GM18511 (cell line): ENCODE results near the gene TREH.
"Not testable (repeated sequence)": the region's sequence is repeated elsewhere in the genome, so short reads cannot be mapped to it uniquely, and the experiment has no call there.

Source experiments
- ATAC-seq: cut with Tn5 transposase; IDR thresholded peaks from one replicate; pipeline ENCODE4 v1.9.1; 2021; ENCODE audit warnings: mild to moderate bottlenecking, moderate library complexity; ENCODE audit not compliant: unreplicated experiment

The TREH gene, protein sequence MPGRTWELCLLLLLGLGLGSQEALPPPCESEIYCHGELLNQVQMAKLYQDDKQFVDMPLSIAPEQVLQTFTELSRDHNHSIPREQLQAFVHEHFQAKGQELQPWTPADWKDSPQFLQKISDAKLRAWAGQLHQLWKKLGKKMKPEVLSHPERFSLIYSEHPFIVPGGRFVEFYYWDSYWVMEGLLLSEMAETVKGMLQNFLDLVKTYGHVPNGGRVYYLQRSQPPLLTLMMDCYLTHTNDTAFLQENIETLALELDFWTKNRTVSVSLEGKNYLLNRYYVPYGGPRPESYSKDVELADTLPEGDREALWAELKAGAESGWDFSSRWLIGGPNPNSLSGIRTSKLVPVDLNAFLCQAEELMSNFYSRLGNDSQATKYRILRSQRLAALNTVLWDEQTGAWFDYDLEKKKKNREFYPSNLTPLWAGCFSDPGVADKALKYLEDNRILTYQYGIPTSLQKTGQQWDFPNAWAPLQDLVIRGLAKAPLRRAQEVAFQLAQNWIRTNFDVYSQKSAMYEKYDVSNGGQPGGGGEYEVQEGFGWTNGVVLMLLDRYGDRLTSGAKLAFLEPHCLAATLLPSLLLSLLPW

DNA sequence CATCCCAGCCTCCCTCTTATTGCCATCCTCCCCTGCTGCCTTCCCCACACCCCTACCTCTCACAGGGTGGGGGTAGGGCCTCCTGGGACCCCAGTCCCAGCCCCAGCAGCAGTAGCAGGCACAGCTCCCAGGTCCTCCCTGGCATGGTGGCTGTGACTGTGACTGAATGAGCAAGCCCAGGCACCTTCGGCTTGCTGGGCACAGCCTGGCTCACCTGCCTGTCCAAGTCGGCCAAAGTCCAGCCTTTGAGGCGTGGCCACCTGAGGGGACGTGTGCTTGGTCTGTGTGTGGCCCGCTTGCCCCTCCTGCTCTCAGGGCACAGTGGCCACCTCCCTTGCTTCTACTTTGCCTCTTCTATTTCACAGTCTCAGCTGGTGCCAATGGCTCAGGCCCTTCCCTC lies at the start of gene TREH:
Gene TREH, minus strand, starts transcription at position 168 of the 400 bp plus-strand sequence. Its CDS starts 23 bp downstream, at position 145.
- no peak for ATAC-seq

DNA sequence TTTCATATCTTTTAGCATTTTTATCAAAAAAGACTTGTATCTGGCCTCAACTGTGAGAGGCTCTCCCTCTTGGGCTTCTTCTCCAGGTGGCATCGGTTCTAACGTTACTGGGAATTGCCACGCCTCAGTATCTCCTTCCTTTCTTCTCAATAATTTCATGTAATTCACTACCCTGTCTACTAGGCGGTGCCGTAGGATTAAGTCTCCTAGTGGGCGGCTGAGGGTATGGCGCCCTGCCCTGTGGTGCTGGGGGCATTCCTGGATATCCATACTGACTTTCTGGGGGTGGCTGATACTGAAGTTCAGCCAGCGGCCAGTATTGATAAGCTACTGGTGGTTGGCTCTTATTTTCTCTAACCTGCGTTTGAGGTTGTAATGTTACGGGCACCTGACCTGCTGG lies 48.7 kb upstream of the TREH start:
- ATAC-seq = not testable (repeated sequence)

- ATAC-seq = not testable (repeated sequence)
These were observed 48.2 kb upstream of the TREH start for GRCh38 chr11:118727721-118728066.

DNA sequence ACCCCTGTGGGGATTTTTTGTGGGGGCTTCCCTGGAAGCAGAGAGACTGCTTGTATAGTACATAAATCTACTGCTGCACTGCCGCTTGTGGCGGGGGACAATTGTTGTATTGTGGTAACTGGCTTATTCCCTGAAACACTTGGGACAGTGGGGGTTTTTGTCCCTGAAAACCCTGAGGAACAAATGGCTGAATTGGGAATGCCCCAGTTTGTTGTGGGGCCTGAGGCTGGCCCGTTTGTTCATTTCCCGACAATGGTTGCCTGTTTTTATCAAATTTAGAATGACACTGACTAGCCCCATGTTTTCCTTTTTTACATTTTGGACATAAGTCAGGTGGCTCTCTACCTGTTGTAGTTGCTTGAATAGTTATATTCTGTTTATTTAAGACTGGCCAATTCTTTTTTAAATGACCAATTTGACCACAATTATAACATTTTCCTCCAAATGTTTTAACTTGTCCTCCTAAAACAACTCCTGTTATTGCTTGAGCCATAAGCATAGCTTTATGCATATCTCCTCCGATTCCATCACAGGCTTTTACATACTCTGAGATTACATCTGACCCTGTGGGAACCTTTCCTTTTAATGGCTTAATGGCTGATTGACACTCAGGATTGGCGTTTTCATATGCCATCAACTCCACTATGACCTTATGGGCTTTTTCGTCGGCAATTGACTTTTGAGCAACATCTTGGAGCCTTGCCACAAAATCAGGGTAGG lies 47.7 kb upstream of the TREH start:
- not testable (repeated sequence) for ATAC-seq

DNA sequence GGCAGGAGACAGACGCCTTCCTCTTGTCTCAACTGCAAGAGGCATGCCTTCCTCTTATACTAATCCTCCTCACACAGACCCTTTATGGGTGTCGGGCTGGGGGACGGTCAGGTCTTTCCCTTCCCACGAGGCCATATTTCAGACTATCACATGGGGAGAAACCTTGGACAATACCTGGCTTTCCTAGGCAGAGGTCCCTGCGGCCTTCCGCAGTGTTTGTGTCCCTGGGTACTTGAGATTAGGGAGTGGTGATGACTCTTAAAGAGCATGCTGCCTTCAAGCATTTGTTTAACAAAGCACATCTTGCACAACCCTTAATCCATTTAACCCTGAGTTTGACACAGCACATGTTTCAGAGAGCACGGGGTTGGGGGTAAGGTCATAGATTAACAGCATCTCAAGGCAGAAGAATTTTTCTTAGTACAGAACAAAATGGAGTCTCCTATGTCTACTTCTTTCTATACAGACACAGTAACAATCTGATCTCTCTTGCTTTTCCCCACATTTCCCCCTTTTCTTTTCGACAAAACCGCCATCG lies 42.1 kb upstream of the TREH start:
- ATAC-seq = not testable (repeated sequence)

DNA sequence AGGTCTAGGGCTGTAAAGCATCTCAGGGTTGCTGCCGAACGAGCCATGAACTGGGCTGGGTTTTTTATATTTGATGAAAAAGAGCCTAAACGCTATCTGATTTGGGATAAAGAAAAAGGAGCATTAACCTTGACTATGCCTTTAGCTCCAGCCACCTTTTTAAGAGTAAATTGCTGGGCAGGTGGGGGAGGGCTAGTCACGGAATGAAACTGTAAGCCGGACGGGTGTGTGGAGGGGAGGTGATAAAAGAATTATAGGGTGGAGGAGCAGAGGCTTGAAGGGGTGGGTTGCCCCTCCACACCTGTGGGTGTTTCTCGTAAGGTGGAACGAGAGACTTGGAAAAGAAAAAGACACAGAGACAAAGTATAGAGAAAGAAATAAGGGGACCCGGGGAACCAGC lies 41.3 kb upstream of the TREH start:
- ATAC-seq = not testable (repeated sequence)

DNA sequence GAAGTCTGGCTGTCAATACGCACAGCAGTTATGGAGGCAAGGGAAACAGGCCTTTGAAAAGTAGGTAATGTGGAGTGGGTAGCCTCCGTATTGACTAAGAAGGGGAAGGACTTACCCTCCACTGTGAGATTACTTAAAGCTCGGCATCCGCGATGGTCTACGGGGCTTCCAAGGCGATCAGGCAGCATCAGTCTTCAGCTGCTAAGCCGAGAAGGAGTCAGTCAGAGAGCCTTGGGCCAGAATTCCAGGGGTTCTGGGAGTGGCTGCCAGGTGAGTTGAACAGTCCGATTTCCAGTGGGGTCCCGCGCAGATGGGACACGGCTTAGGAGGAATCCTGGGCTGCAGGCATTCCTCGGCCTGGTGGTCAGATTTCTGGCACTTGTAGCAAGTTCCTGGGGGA lies 40.6 kb upstream of the TREH start:
- ATAC-seq = not testable (repeated sequence)

DNA sequence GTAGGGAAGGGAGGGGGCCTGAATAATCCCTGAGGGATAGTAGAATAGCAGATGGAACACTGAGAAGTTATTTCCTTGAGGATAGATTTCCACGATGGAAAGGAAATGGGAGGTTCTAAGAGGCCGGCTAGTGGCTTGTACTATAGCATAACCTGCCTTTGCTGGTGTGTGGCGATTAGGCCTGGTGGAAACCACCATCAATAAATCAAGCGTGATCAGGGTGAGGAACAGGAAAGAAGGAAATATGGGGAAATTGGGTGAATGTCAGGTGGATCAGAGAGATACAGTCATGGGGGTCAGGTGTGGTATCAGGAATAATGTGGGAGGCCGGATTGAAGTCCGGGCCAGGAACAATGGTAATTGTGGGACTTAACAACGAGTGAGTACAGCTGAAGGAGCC lies 39.1 kb upstream of the TREH start:
- not testable (repeated sequence) for ATAC-seq

DNA sequence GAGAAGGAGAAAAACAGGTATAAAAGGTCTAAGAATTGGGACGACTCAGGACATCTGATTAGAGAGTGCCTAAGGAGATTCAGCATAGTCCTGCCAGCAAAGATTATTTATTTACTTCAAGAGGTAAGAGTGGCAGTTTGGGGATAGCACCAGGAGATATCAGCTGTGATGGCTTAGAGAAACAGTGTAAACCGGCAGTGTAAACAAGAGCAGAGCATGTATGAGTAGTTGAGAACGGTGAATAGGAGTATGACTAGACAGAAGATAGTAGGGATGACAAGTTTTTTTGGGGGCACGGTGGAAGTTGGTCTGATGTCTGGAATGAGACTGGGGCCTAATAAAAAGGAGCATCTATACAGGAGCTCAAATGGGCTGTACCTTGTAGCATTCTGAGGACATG lies 38.3 kb upstream of the TREH start:
- ATAC-seq = not testable (repeated sequence)

DNA sequence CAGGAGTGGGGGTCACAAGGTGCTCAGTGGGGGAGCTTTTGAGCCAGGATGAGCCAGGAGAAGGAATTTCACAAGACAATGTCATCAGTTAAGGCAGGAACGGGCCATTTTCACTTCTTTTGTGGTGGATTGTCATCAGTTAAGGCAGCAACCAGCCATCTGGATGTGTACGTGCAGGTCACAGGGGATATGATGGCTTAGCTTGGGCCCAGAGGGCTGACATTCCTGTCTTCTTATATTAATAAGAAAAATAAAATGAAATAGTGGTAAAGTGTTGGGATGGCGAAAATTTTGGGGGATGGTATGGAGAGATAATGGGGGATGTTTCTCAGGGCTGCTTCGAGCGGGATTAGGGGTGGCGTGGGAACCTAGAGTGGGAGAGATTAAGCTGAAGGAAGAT lies 37.8 kb upstream of the TREH start:
- ATAC-seq = not testable (repeated sequence)

DNA sequence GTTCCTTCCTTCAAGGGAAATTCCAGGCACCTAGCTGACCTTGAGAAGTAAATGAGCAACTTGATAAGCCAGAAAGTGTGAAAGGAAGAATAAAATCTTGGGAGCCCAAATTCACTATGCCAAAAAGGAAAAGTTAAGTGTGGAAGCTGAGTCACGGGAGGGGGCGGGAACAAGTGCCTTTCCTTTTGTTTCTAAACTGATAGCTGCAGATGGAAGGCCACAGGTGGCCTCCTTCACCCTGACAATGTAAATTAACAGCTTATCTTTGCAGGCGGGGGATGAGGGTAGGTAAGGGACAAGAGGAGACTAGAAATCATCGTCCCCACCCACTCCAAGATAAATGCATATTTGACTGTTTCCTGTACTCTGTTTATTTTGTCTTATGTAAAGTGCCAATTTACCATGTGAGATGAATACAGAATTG lies 36.4 kb upstream of the TREH start:
- no peak for ATAC-seq

DNA sequence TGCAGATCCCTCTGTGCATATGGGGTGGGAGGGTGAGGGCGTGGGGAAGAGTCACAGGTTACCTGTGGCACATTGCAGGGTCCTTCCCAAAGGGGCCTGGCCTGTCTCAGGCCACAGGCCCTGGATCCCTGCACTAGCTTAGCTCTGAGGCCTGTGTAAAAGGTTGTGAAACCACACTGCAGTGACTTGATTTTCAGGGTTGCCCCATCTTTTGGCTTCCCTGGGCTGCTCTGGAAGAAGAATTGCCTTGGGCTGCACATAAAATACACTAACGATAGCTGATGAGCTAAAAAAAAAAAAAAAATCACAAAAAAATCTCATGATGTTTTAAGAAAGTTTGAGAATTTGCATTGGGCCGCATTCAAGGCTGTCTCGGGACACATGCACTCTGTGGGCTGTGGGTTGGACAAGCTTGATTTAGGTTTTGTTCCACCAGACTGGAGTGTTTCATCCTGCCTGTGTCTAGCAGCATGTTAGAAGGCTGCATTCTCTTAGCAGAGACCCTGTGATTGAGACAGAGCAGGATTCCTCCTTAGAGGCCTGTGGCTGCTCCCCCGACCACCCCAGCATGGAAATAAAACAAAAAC lies 35.9 kb upstream of the TREH start:
- no peak for ATAC-seq

- no peak for ATAC-seq
These were observed 35.4 kb upstream of the TREH start for GRCh38 chr11:118714816-118715215.

DNA sequence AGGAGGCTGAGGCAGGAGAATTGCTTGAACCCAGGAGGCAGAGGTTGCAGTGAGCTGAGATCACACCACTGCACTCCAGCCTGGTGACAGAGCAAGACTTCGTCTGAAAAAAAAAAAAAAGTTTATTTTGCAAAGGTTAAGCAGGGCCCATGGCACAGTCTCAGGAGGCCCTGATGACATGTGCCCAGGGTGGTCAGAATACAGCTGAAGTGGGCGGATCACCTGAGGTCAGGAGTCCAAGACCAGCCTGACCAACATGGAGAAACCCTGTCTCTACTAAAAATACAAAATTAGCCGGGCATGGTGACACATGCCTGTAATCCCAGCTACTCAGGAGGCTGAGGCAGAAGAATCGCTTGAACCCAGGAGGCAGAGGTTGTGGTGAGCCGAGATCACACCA lies 35.0 kb upstream of the TREH start:
- not testable (repeated sequence) for ATAC-seq

- ATAC-seq = no peak
These were observed 28.8 kb upstream of the TREH start for GRCh38 chr11:118708296-118708695.

GRCh38 chr11:118706546-118706825 lies 27.0 kb upstream of the TREH start:
- ATAC-seq = no peak

DNA sequence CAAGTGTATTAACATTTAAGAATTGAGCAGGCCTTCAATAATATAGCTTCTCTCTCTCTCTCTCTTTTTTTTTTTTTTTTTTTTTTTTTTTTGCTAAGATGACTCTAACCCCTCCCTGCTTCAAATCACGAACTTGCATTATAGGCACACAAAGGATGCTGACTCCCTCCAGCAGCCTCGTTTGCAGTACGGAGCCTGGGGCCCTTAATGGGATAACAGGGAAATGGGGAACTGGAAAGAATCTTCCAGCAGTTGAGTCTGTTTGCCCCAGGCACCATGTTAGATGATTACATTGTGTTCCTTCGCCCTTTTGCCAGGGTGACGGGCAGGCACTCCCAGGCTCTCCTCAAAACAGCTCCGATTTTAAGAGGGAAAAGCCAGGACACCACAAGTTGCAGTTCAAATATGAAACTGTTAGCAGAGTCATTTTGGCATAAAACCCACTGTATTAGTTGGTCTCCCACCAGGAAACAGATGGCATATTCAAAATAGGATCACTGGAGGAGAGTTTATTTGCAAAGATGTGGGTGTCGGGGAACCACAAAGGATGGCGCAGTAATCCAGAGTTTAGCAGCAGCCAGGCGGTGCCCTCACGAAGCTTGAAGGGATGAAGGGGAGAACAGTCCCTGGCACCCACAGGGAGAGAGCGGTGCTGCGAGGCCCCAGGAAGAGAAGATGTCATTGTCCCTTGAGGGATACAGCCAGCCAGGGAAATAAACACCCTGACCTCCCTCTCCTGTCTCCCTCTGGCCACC lies 26.5 kb upstream of the TREH start:
- no peak for ATAC-seq

- ATAC-seq = no peak
These were observed 25.8 kb upstream of the TREH start for GRCh38 chr11:118705111-118705741.

DNA sequence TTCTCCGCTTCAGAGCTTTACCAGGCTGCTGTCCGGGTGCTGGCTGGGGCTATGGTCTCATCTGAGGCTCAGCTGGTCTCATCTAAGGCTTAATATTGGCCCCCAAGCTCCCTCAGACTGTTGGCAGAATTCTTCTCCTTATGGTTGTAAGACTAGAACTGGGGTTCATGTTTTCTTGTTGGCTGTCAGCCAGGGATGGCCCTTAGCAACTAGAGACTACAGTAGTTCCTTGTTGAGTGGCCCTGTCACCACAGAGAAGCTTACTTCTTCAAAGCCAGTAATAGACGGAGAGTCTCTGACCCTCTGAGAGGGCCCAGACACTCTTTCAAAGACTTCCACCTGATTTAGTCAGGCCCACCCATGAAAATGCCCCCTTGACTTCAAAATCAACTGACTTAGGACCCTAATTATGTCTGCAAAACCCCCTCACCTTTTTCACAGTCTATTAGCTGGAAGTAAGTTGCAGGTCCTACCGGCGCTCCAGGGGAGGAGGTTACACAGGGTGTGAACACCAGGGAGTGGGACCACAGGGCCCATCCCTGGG lies 24.2 kb upstream of the TREH start:
- no peak for ATAC-seq
